Prostate gland (tissue), 2 donors: ENCODE data around the gene CNKSR2.

Experiments used
- CTCF ChIP-seq, 4 experiments: fragments of 200-600 bp in 2 of 4; fragments of 450-650 bp in 2 of 4; sonication (generic) in 2 of 4; IDR thresholded peaks; 1 replicate in 3 of 4; 2 replicates in 1 of 4; pipeline ENCODE4 v1.5.1; 2016 to 2019; ENCODE audit warnings: antibody characterized with exemption in 4 of 4, mild to moderate bottlenecking in 2 of 4, moderate library complexity in 2 of 4
- POLR2A ChIP-seq: fragments of 450-650 bp; IDR thresholded peaks from one replicate; pipeline ENCODE4 v1.6.1; 2016; ENCODE audit warnings: antibody characterized with exemption, mild to moderate bottlenecking
- POLR2AphosphoS5 ChIP-seq: sonication (generic); formaldehyde crosslinking; IDR thresholded peaks from one replicate; pipeline ENCODE4 v1.6.1; 2017; ENCODE audit warnings: antibody characterized with exemption

GRCh38 chrX:21437036-21437435 is 62.8 kb downstream of the CNKSR2 start:
- no peak for TF ChIP-seq CTCF (IDR thresholded peaks at IDR 0.05)
- TF ChIP-seq POLR2AphosphoS5 = no peak
- no peak for TF ChIP-seq POLR2A
